Uterus (tissue), 2 donors: ENCODE data around the gene CELF4.

Source experiments
- CTCF ChIP-seq, 4 experiments: fragments of 200-600 bp in 2 of 4; fragments of 450-650 bp in 2 of 4; sonication (generic) in 2 of 4; IDR thresholded peaks; one replicate each; pipeline ENCODE4 v1.5.1; 2016 to 2019; ENCODE audit warnings: antibody characterized with exemption in 4 of 4, mild to moderate bottlenecking in 2 of 4, moderate library complexity in 1 of 4
- POLR2A ChIP-seq, 2 donors: fragments of 450-650 bp; IDR thresholded peaks; one replicate each; pipeline ENCODE4 v1.6.1; 2016; ENCODE audit warnings: antibody characterized with exemption in 2 of 2, mild to moderate bottlenecking in 1 of 2, moderate library complexity in 1 of 2

- TF ChIP-seq CTCF (IDR thresholded peaks at IDR 0.05) (no peak), POLR2A (IDR thresholded peaks at IDR 0.05) (no peak)
Measured at GRCh38 chr18:37219257-37219656, 346.3 kb downstream of the CELF4 start.
